Jurkat, Clone E6-1 (cell line): ENCODE data around the gene AP3B1.

Source experiments
- DNase-seq: peaks from one replicate; pipeline ENCODE4 v3.0.0-alpha.2; 2011; ENCODE audit warnings: low read depth, low spot score
- H3K4me3 ChIP-seq: 2 replicates; pipeline ENCODE4 v1.5.1; 2011; ENCODE audit warnings: mild to moderate bottlenecking, low read length, control low read depth, moderate library complexity

The AP3B1 gene

GRCh38 chr5:78041805-78042204 lies 252.7 kb downstream of the AP3B1 start:
- DNase-seq = no peak
- H3K4me3 ChIP-seq = no peak overlapping the region

GRCh38 chr5:78025540-78025939 lies 269.0 kb downstream of the AP3B1 start:
- H3K4me3 ChIP-seq = no peak overlapping the region
- DNase-seq = no peak

- H3K4me3 ChIP-seq = no peak overlapping the region
- DNase-seq = no peak
Observed at GRCh38 chr5:78019744-78020143, 274.8 kb downstream of the AP3B1 start.

- DNase-seq = no peak
- H3K4me3 ChIP-seq = no peak overlapping the region
Observed at GRCh38 chr5:78016863-78017529, 277.5 kb downstream of the AP3B1 start.

- H3K4me3 ChIP-seq = no peak overlapping the region
- DNase-seq = no peak
Observed at GRCh38 chr5:78009937-78010527, 284.5 kb downstream of the AP3B1 start.

GRCh38 chr5:78008356-78008967 lies 286.0 kb downstream of the AP3B1 start:
- no peak overlapping the region for H3K4me3 ChIP-seq
- DNase-seq = peak; percentile 17

- DNase-seq = no peak
- H3K4me3 ChIP-seq = no peak overlapping the region
Observed at GRCh38 chr5:78007233-78007632, 287.3 kb downstream of the AP3B1 start.

GRCh38 chr5:78006449-78006848 lies 288.0 kb downstream of the AP3B1 start:
- no peak for DNase-seq
- no peak overlapping the region for H3K4me3 ChIP-seq

GRCh38 chr5:78005021-78005785 lies 289.3 kb downstream of the AP3B1 start:
- DNase-seq = no peak
- no peak overlapping the region for H3K4me3 ChIP-seq

GRCh38 chr5:78004559-78004958 lies 289.9 kb downstream of the AP3B1 start:
- no peak for DNase-seq
- no peak overlapping the region for H3K4me3 ChIP-seq

GRCh38 chr5:78003919-78004318 lies 290.6 kb downstream of the AP3B1 start:
- no peak for DNase-seq
- no peak overlapping the region for H3K4me3 ChIP-seq

GRCh38 chr5:78003450-78003849 lies 291.0 kb downstream of the AP3B1 start:
- no peak overlapping the region for H3K4me3 ChIP-seq
- no peak for DNase-seq

GRCh38 chr5:78002690-78003089 lies 291.8 kb downstream of the AP3B1 start:
- no peak for DNase-seq
- no peak overlapping the region for H3K4me3 ChIP-seq

- no peak for DNase-seq
- H3K4me3 ChIP-seq = no peak overlapping the region
Observed at GRCh38 chr5:78001197-78001596, 293.3 kb downstream of the AP3B1 start.

GRCh38 chr5:78000191-78000590 lies 294.3 kb downstream of the AP3B1 start:
- DNase-seq = no peak
- no peak overlapping the region for H3K4me3 ChIP-seq

- DNase-seq = no peak
- H3K4me3 ChIP-seq = no peak overlapping the region
Observed at GRCh38 chr5:77999399-77999798, 295.1 kb downstream of the AP3B1 start.

- no peak for DNase-seq
- H3K4me3 ChIP-seq = no peak overlapping the region
Observed at GRCh38 chr5:77996943-77997342, 297.6 kb downstream of the AP3B1 start.

GRCh38 chr5:77995793-77996409 lies 298.6 kb downstream of the AP3B1 start:
- DNase-seq = no peak
- no peak overlapping the region for H3K4me3 ChIP-seq

- no peak for DNase-seq
- H3K4me3 ChIP-seq = no peak overlapping the region
Observed at GRCh38 chr5:77994943-77995342, 299.6 kb downstream of the AP3B1 start.
